Common myeloid progenitor, CD34-positive (primary cell): ENCODE results near the gene NDEL1.

Experiments
- CTCF ChIA-PET: fragments of 350-600 bp; sonication (Branson Sonifier 250); formaldehyde crosslinking; loops from one replicate; lab custom pipeline; 2021; ENCODE audit warnings: antibody characterized with exemption; lab: Charles Lee
- POLR2A ChIA-PET: fragments of 350-600 bp; sonication (Branson Sonifier 250); formaldehyde crosslinking; loops from one replicate; lab custom pipeline; 2021; ENCODE audit warnings: antibody characterized with exemption; lab: Charles Lee
- DNase-seq, 3 donors: peaks; one replicate each; pipeline versions ENCODE4 v3.0.0 to v3.0.0-alpha.2; 2013
- H3K27ac ChIP-seq, 2 experiments: 1 replicate in 1 of 2; 2 replicates in 1 of 2; pipeline ENCODE4 v1.7.0; 2013; ENCODE audit warnings: inconsistent platforms in 2 of 2, low read length in 2 of 2, mild to moderate bottlenecking in 2 of 2, low read depth in 1 of 2, moderate library complexity in 1 of 2; ENCODE audit not compliant: severe bottlenecking in 2 of 2, insufficient read depth in 1 of 2, poor library complexity in 1 of 2
- H3K27me3 ChIP-seq, 5 experiments: replicated peaks in 2 of 5; 1 replicate in 3 of 5; 2 replicates in 2 of 5; pipeline versions ENCODE4 v1.6.1 to v1.7.0; 2013; ENCODE audit warnings: low read length in 4 of 5, mild to moderate bottlenecking in 2 of 5, moderate library complexity in 2 of 5, inconsistent platforms in 1 of 5; ENCODE audit not compliant: insufficient read depth in 5 of 5, control insufficient read depth in 4 of 5
- H3K36me3 ChIP-seq, 4 experiments: 1 replicate in 2 of 4; 2 replicates in 2 of 4; pipeline versions ENCODE4 v1.6.1 to v1.7.0; 2013; ENCODE audit warnings: low read length in 3 of 4, control low read depth in 1 of 4, mild to moderate bottlenecking in 1 of 4; ENCODE audit not compliant: control insufficient read depth in 4 of 4, insufficient read depth in 4 of 4
- H3K4me1 ChIP-seq, 4 experiments: 1 replicate in 3 of 4; 2 replicates in 1 of 4; pipeline versions ENCODE4 v1.6.1 to v1.7.1; 2013; ENCODE audit warnings: low read length in 3 of 4, mild to moderate bottlenecking in 3 of 4, control low read depth in 1 of 4, inconsistent platforms in 1 of 4, moderate library complexity in 1 of 4; ENCODE audit not compliant: control insufficient read depth in 4 of 4, insufficient read depth in 4 of 4; ENCODE audit errors: control extremely low read depth in 1 of 4
- H3K4me3 ChIP-seq, 7 experiments: 1 replicate in 4 of 7; 2 replicates in 3 of 7; pipeline versions ENCODE4 v1.5.1 to v1.7.0; 2013; ENCODE audit warnings: mild to moderate bottlenecking in 7 of 7, low read length in 6 of 7, moderate library complexity in 6 of 7, inconsistent platforms in 2 of 7, low read depth in 2 of 7, control low read depth in 1 of 7; ENCODE audit not compliant: insufficient read depth in 4 of 7, control insufficient read depth in 1 of 7; ENCODE audit errors: extremely low read depth in 1 of 7
- H3K9me3 ChIP-seq, 5 experiments: 1 replicate in 4 of 5; 2 replicates in 1 of 5; pipeline versions ENCODE4 v1.6.1 to v1.7.1; 2013; ENCODE audit warnings: low read length in 4 of 5, mild to moderate bottlenecking in 2 of 5, inconsistent platforms in 1 of 5, low read depth in 1 of 5, moderate library complexity in 1 of 5; ENCODE audit not compliant: control insufficient read depth in 4 of 5, insufficient read depth in 2 of 5; ENCODE audit errors: control extremely low read depth in 1 of 5
- WGBS: methylation state at CpG from one replicate; pipeline ENCODE4 v1.1.5; 2013; ENCODE audit not compliant: insufficient coverage; 5-methylcytosine and 5-hydroxymethylcytosine counted together

Gene NDEL1

GRCh38 chr17:8466456-8466855 lies 30.8 kb downstream of the NDEL1 start:
- Histone ChIP-seq H3K4me1 (no peaks in the 10 kb centered on the region), H3K4me3 (no peak overlapping the region), H3K27ac (no peak overlapping the region), H3K9me3 (no peaks in the 10 kb centered on the region), H3K36me3 (peaks cover 4 to 81% (median 53%) of the 10 kb centered on the region in 4 experiments), H3K27me3 (no peaks in the 10 kb centered on the region)
- ChIA-PET POLR2A (no interaction called here), CTCF (no interaction called here)
- no peak for DNase-seq
- 100% methylated on average over 2 of the region's 3 CpGs for WGBS

GRCh38 chr17:8466873-8467272 lies 31.2 kb downstream of the NDEL1 start:
- no peak overlapping the region for H3K4me3 ChIP-seq
- H3K4me1 ChIP-seq = no peaks in the 10 kb centered on the region
- no peaks in the 10 kb centered on the region for H3K9me3 ChIP-seq
- 97% methylated on average over 20 of the region's 21 CpGs for WGBS
- ChIA-PET POLR2A (no interaction called here), CTCF (interaction anchor here (1.4 kb wide), 1 partner anchor 9 kb away, joined by 5 read pairs; no protein-coding TSS in a partner anchor)
- H3K27ac ChIP-seq = no peak overlapping the region
- peaks cover 2 to 81% (median 55%) of the 10 kb centered on the region in 4 experiments for H3K36me3 ChIP-seq
- DNase-seq = no peak
- no peaks in the 10 kb centered on the region for H3K27me3 ChIP-seq

GRCh38 chr17:8467527-8467926 lies 31.8 kb downstream of the NDEL1 start:
- Histone ChIP-seq H3K27ac (no peak overlapping the region), H3K27me3 (no peaks in the 10 kb centered on the region), H3K4me1 (no peaks in the 10 kb centered on the region), H3K36me3 (peaks cover 2 to 78% (median 54%) of the 10 kb centered on the region in 4 experiments), H3K4me3 (no peak overlapping the region), H3K9me3 (no peaks in the 10 kb centered on the region)
- ChIA-PET POLR2A (no interaction called here), CTCF (interaction anchor here (1.4 kb wide), 1 partner anchor 9 kb away, joined by 5 read pairs; no protein-coding TSS in a partner anchor)
- WGBS = 85% methylated on average over 8 of the region's 16 CpGs
- no peak for DNase-seq

GRCh38 chr17:8468127-8468526 lies 32.4 kb downstream of the NDEL1 start:
- H3K4me3 ChIP-seq = no peak overlapping the region
- CTCF ChIA-PET = interaction anchor here (1.4 kb wide), 1 partner anchor 8 kb away, joined by 5 read pairs; no protein-coding TSS in a partner anchor
- peaks cover 2 to 77% (median 53%) of the 10 kb centered on the region in 4 experiments for H3K36me3 ChIP-seq
- no peak overlapping the region for H3K27ac ChIP-seq
- 100% methylated on average over 9 of the region's 9 CpGs for WGBS
- H3K9me3 ChIP-seq = no peaks in the 10 kb centered on the region
- no peak for DNase-seq
- H3K4me1 ChIP-seq = no peaks in the 10 kb centered on the region
- no peaks in the 10 kb centered on the region for H3K27me3 ChIP-seq
- POLR2A ChIA-PET = no interaction called here

- peaks cover 3 to 77% (median 54%) of the 10 kb centered on the region in 4 experiments for H3K36me3 ChIP-seq
- H3K27ac ChIP-seq = no peak overlapping the region
- 90% methylated on average over 1 of the region's 3 CpGs for WGBS
- H3K27me3 ChIP-seq = no peaks in the 10 kb centered on the region
- ChIA-PET CTCF (no interaction called here), POLR2A (no interaction called here)
- no peak for DNase-seq
- no peaks in the 10 kb centered on the region for H3K9me3 ChIP-seq
- H3K4me3 ChIP-seq = no peak overlapping the region
- no peaks in the 10 kb centered on the region for H3K4me1 ChIP-seq
These were observed 33.3 kb downstream of the NDEL1 start for GRCh38 chr17:8468980-8469379.

GRCh38 chr17:8469964-8470363 lies 34.3 kb downstream of the NDEL1 start:
- Histone ChIP-seq H3K9me3 (no peaks in the 10 kb centered on the region), H3K27ac (no peak overlapping the region), H3K4me3 (no peak overlapping the region), H3K4me1 (no peaks in the 10 kb centered on the region), H3K36me3 (peaks cover 3 to 77% (median 53%) of the 10 kb centered on the region in 4 experiments), H3K27me3 (no peaks in the 10 kb centered on the region)
- no peak for DNase-seq
- 99% methylated on average over 9 of the region's 12 CpGs for WGBS
- ChIA-PET POLR2A (no interaction called here), CTCF (interaction anchor here (0.6 to 2.4 kb wide), 3 partner anchors 10 to 222 kb away, joined by 3 to 5 read pairs (median 3); partner anchors contain the start of gene CTC1)

- POLR2A ChIA-PET = no interaction called here
- Histone ChIP-seq H3K27ac (no peak overlapping the region), H3K36me3 (peaks cover 6 to 79% (median 56%) of the 10 kb centered on the region in 4 experiments)
These were observed 34.9 kb downstream of the NDEL1 start for GRCh38 chr17:8470447-8471047.

More at GRCh38 chr17:8470447-8471047, 34.9 kb downstream of the NDEL1 start:
- no peak for DNase-seq
- WGBS = 94% methylated on average over 20 of the region's 20 CpGs
- Histone ChIP-seq H3K9me3 (no peaks in the 10 kb centered on the region), H3K4me3 (no peak overlapping the region), H3K4me1 (no peaks in the 10 kb centered on the region), H3K27me3 (no peaks in the 10 kb centered on the region)
- CTCF ChIA-PET = interaction anchor here (0.6 to 2.4 kb wide), 3 partner anchors 9 to 223 kb away, joined by 3 to 5 read pairs (median 3); partner anchors contain the start of gene CTC1
